Activated CD4-positive, alpha-beta T cell treated with anti-CD3 and anti-CD28 coated beads, Interleukin-2, amount 10 ng/mL, durations not matched to agents 24 days and 14 days (primary cell): ENCODE results near the gene GLRX3. TPM values are rescaled to one million over a fixed set of nuclear protein-coding genes. Genes with fewer than 3 reads are reported as not detected.
"Not testable (repeated sequence)": the region's sequence is repeated elsewhere in the genome, so short reads cannot be mapped to it uniquely, and the experiment has no call there.

Source experiments
- DNase-seq: peaks from one replicate; pipeline ENCODE4 v3.0.0; 2022
- H3K27ac Mint-ChIP-seq: one replicate; pipeline ENCODE4 v1.8.0; 2022; ENCODE audit warnings: mild to moderate bottlenecking, mixed read lengths
- H3K27me3 Mint-ChIP-seq: one replicate; pipeline ENCODE4 v1.8.0; 2022; ENCODE audit warnings: mixed read lengths
- H3K36me3 Mint-ChIP-seq: one replicate; pipeline ENCODE4 v1.8.0; 2022; ENCODE audit warnings: low read depth, mild to moderate bottlenecking, mixed read lengths
- H3K4me1 Mint-ChIP-seq: one replicate; pipeline ENCODE4 v1.8.0; 2021; ENCODE audit warnings: mixed read lengths
- H3K4me3 Mint-ChIP-seq: one replicate; pipeline ENCODE4 v1.8.0; 2022; ENCODE audit warnings: mild to moderate bottlenecking, moderate library complexity, mixed read lengths
- H3K9me3 Mint-ChIP-seq: one replicate; pipeline ENCODE4 v1.8.0; 2021; ENCODE audit warnings: mixed read lengths
- intact Hi-C: fragments of 100-400 bp; cut with micrococcal nuclease; formaldehyde crosslinking; loops from one replicate; pipeline ENCODE4 v1.15.1; 2023
- total RNA-seq: library from RNA; stranded (reverse); gene quantifications from 2 replicates; pipeline ENCODE4 v1.2.3, GENCODE V29; 2022

Gene GLRX3
- total RNA-seq, 1 donor from 2014 or later = 136 TPM

- intact Hi-C loops = loop anchor here (10.0 kb wide), 1 partner anchor 1787 kb away; the partner anchor contains the start of gene PPP2R2D
- not testable (repeated sequence) for H3K9me3 Mint-ChIP-seq, H3K27ac Mint-ChIP-seq, H3K27me3 Mint-ChIP-seq, H3K36me3 Mint-ChIP-seq, H3K4me1 Mint-ChIP-seq, DNase-seq, H3K4me3 Mint-ChIP-seq
Observed at GRCh38 chr10:130117535-130117934, 18.7 kb upstream of the GLRX3 start.

GRCh38 chr10:130121486-130122079, 14.6 kb upstream of the GLRX3 start:
- DNase-seq = no peak
- Mint-ChIP-seq H3K9me3 (no peaks in the 10 kb centered on the region), H3K27ac (no peak overlapping the region), H3K4me3 (no peak overlapping the region), H3K4me1 (no peaks in the 10 kb centered on the region), H3K36me3 (no peaks in the 10 kb centered on the region), H3K27me3 (peaks cover 17% of the 10 kb centered on the region)
- intact Hi-C loops = no loop called here

- Mint-ChIP-seq H3K36me3 (no peaks in the 10 kb centered on the region), H3K4me3 (no peak overlapping the region), H3K4me1 (peaks cover 8% of the 10 kb centered on the region), H3K27me3 (peaks cover 54% of the 10 kb centered on the region), H3K27ac (peak overlapping the region; percentile 7), H3K9me3 (no peaks in the 10 kb centered on the region)
- intact Hi-C loops = loop anchor here (1.0 to 5.0 kb wide), 6 partner anchors 9 to 1915 kb away; partner anchors contain the start of gene GLRX3
- DNase-seq = peak; percentile 87
Observed at GRCh38 chr10:130127364-130128061, 8.7 kb upstream of the GLRX3 start.

GRCh38 chr10:130128062-130128781, 8.0 kb upstream of the GLRX3 start:
- H3K36me3 Mint-ChIP-seq = no peaks in the 10 kb centered on the region
- H3K27me3 Mint-ChIP-seq = peaks cover 54% of the 10 kb centered on the region
- DNase-seq = no peak
- H3K27ac Mint-ChIP-seq = no peak overlapping the region
- peaks cover 8% of the 10 kb centered on the region for H3K4me1 Mint-ChIP-seq
- no peak overlapping the region for H3K4me3 Mint-ChIP-seq
- intact Hi-C loops = loop anchor here (5.0 kb wide), 1 partner anchor 1916 kb away; no protein-coding TSS in a partner anchor
- H3K9me3 Mint-ChIP-seq = no peaks in the 10 kb centered on the region

GRCh38 chr10:130128922-130129321, 7.3 kb upstream of the GLRX3 start:
- intact Hi-C loops = loop anchor here (5.0 kb wide), 1 partner anchor 1917 kb away; no protein-coding TSS in a partner anchor
- Mint-ChIP-seq H3K4me3 (no peak overlapping the region), H3K27me3 (peaks cover 53% of the 10 kb centered on the region), H3K36me3 (no peaks in the 10 kb centered on the region), H3K27ac (no peak overlapping the region), H3K4me1 (peaks cover 8% of the 10 kb centered on the region), H3K9me3 (no peaks in the 10 kb centered on the region)
- DNase-seq = no peak

GRCh38 chr10:130135676-130136225, 440 bp upstream of the GLRX3 start:
- Mint-ChIP-seq H3K9me3 (no peaks in the 10 kb centered on the region), H3K27me3 (peaks cover 19% of the 10 kb centered on the region), H3K4me1 (peaks cover 30% of the 10 kb centered on the region), H3K4me3 (peak overlapping the region; percentile 94), H3K36me3 (peaks cover 13% of the 10 kb centered on the region), H3K27ac (peak overlapping the region; percentile 95)
- intact Hi-C loops = loop anchor here (1.0 to 2.0 kb wide), 4 partner anchors 8 to 669 kb away; partner anchors contain the start of genes C10orf143 and MGMT
- DNase-seq = no peak

- Mint-ChIP-seq H3K27ac (peak overlapping the region; percentile 65), H3K36me3 (peaks cover 20% of the 10 kb centered on the region), H3K9me3 (no peaks in the 10 kb centered on the region), H3K4me3 (peak overlapping the region; percentile 94), H3K27me3 (peaks cover 11% of the 10 kb centered on the region), H3K4me1 (peaks cover 42% of the 10 kb centered on the region)
- intact Hi-C loops = loop anchor here (2.0 kb wide), 2 partner anchors 42 to 670 kb away; partner anchors contain the start of gene MGMT
- no peak for DNase-seq
Observed at GRCh38 chr10:130137090-130137448, 878 bp downstream of the GLRX3 start.

- H3K27me3 Mint-ChIP-seq = peaks cover 10% of the 10 kb centered on the region
Observed at GRCh38 chr10:130137659-130138478, 1.7 kb downstream of the GLRX3 start.

GRCh38 chr10:130138479-130138866, 2.3 kb downstream of the GLRX3 start:
- H3K36me3 Mint-ChIP-seq = peaks cover 31% of the 10 kb centered on the region
- peak overlapping the region; percentile 81 for H3K27ac Mint-ChIP-seq
- peaks cover 54% of the 10 kb centered on the region for H3K4me1 Mint-ChIP-seq
- DNase-seq = peak; percentile 64
- H3K27me3 Mint-ChIP-seq = peaks cover 10% of the 10 kb centered on the region
- peak overlapping the region; percentile 94 for H3K4me3 Mint-ChIP-seq
- no peaks in the 10 kb centered on the region for H3K9me3 Mint-ChIP-seq
- intact Hi-C loops = no loop called here

More at GRCh38 chr10:130137659-130138478, 1.7 kb downstream of the GLRX3 start:
- Mint-ChIP-seq H3K4me3 (peak overlapping the region; percentile 94), H3K9me3 (no peaks in the 10 kb centered on the region), H3K27ac (peak overlapping the region; percentile 81), H3K36me3 (peaks cover 28% of the 10 kb centered on the region), H3K4me1 (peaks cover 50% of the 10 kb centered on the region)
- no peak for DNase-seq
- intact Hi-C loops = loop anchor here (2.0 kb wide), 2 partner anchors 41 to 671 kb away; partner anchors contain the start of gene MGMT

GRCh38 chr10:130140425-130140824, 4.2 kb downstream of the GLRX3 start:
- DNase-seq = no peak
- no peaks in the 10 kb centered on the region for H3K9me3 Mint-ChIP-seq
- H3K27ac Mint-ChIP-seq = no peak overlapping the region
- peak overlapping the region; percentile 57 for H3K4me3 Mint-ChIP-seq
- no peaks in the 10 kb centered on the region for H3K27me3 Mint-ChIP-seq
- H3K4me1 Mint-ChIP-seq = peaks cover 48% of the 10 kb centered on the region
- intact Hi-C loops = loop anchor here (2.0 kb wide), 1 partner anchor 20 kb away; no protein-coding TSS in a partner anchor
- H3K36me3 Mint-ChIP-seq = peaks cover 40% of the 10 kb centered on the region

GRCh38 chr10:130141038-130141437, 4.8 kb downstream of the GLRX3 start:
- DNase-seq = no peak
- no peak overlapping the region for H3K27ac Mint-ChIP-seq
- H3K4me1 Mint-ChIP-seq = peaks cover 46% of the 10 kb centered on the region
- peaks cover 44% of the 10 kb centered on the region for H3K36me3 Mint-ChIP-seq
- intact Hi-C loops = loop anchor here (2.0 kb wide), 1 partner anchor 20 kb away; no protein-coding TSS in a partner anchor
- H3K4me3 Mint-ChIP-seq = peak overlapping the region; percentile 57
- no peaks in the 10 kb centered on the region for H3K9me3 Mint-ChIP-seq
- no peaks in the 10 kb centered on the region for H3K27me3 Mint-ChIP-seq

GRCh38 chr10:130141460-130141859, 5.3 kb downstream of the GLRX3 start:
- Mint-ChIP-seq H3K9me3 (no peaks in the 10 kb centered on the region), H3K36me3 (peaks cover 47% of the 10 kb centered on the region), H3K4me3 (peak overlapping the region; percentile 57), H3K4me1 (peaks cover 50% of the 10 kb centered on the region), H3K27ac (peak overlapping the region; percentile 63), H3K27me3 (no peaks in the 10 kb centered on the region)
- DNase-seq = no peak
- intact Hi-C loops = loop anchor here (2.0 kb wide), 1 partner anchor 19 kb away; no protein-coding TSS in a partner anchor

- H3K36me3 Mint-ChIP-seq = peaks cover 49% of the 10 kb centered on the region
- H3K9me3 Mint-ChIP-seq = no peaks in the 10 kb centered on the region
- DNase-seq = peak; percentile 70
- intact Hi-C loops = loop anchor here (2.0 kb wide), 1 partner anchor 19 kb away; no protein-coding TSS in a partner anchor
- H3K4me3 Mint-ChIP-seq = peak overlapping the region; percentile 57
- H3K4me1 Mint-ChIP-seq = peaks cover 50% of the 10 kb centered on the region
- H3K27ac Mint-ChIP-seq = peak overlapping the region; percentile 63
- H3K27me3 Mint-ChIP-seq = no peaks in the 10 kb centered on the region
Observed at GRCh38 chr10:130141878-130142277, 5.7 kb downstream of the GLRX3 start.
